HG03432 (cell line): ENCODE results near the gene KRT78.

ENCODE experiments used
- ATAC-seq: cut with Tn5 transposase; IDR thresholded peaks from one replicate; pipeline ENCODE4 v1.9.1; 2021; ENCODE audit warnings: mild to moderate bottlenecking, moderate library complexity; ENCODE audit not compliant: unreplicated experiment

KRT78 gene

DNA sequence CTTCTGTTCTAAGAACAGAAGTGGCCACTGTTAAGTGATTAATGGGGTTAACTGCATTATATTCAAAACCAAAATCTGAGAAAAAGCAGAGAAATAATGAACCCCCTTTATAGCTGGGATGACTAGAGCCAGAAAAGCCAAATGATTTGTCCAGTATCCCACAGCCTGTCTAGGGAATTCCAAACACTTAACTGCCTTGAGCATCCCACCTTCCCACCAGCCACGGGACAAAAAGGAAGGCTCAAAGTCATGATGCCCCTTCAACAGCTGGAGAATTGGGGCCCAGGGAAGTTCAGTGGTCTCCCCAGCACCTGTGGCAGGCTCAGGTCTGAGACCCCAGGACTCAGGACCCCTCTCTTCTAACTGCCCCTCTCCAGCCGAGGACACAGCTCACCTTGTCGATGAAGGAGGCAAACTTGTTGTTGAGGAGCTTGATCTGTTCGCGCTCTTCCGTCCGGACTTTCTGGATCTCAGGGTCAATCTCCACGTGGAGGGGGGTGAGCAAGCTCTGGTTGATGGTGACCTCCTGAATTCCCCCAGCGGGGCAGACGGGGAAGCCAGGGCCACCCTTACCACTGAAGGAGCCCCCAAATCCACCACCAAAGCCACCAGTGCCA is 35.5 kb downstream of the KRT78 start:
- ATAC-seq: no peak

GRCh38 chr12:52812749-52813148 is 36.0 kb downstream of the KRT78 start:
- ATAC-seq: no peak

- ATAC-seq: no peak
These were observed 36.8 kb downstream of the KRT78 start for GRCh38 chr12:52812073-52812400.

- no peak for ATAC-seq
These were observed 37.4 kb downstream of the KRT78 start for GRCh38 chr12:52811191-52812072.

DNA sequence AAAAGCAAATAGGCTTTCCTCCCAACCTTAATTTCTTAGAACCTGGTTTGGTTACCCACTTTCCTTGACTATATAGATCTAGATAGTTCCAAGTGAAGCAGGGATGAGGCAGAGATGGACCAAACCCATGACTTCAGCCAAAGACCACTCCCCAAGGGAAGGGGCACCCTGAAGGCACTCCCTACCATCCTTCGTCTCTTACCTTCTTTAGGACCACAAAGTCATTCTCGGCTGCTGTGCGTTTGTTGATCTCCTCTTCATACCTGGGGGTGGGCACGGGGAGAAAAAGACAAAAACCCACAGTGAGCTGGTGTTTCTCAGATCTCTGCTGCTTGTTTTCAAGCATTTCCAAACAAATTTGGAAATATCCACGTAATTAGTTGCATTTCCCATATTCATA is 38.2 kb downstream of the KRT78 start:
- no peak for ATAC-seq

DNA sequence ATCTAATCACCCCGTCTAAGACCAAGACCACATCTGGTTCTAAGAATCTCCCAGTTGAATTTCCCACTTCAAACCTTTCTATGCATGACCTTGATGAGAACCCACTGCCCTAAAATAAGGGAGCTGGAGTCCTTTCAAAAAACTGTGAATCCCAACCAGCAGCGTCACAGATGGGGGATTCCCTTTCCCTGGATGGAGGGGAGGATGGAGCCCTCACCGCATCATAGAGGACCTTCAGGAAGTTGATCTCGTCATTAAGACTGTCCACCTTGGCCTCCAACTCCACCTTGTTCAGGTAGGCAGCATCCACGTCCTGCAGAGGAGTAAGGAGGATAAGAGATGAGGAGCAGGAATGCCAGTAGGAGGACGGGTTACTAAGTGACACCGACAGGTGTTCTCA is 39.6 kb downstream of the KRT78 start:
- ATAC-seq: no peak

DNA sequence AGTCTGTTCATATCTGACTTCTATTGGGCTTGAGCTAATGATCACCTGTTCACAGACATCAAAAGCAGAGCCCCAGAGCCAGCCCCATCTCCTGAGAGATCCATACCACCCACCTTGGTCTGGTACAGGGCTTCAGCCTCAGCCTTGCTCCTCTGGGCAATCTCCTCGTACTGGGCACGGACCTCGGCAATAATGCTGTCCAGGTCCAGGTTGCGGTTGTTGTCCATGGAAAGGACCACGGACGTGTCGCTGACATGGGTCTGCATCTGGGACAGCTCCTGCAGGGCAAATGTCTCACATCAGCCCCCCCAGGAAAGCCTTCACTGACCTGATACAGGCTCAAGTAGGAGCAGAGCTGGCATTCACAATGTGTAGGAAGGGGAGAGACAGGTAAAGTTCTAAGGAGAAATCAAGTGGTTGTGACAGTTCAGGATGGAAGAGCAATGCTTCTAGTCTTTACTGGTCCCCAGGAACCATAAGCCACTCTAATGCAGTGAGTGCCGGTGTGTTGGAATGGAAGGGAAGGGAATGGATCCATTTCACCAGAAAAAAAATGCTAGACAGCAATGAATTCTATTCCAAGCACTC is 40.1 kb downstream of the KRT78 start:
- ATAC-seq: no peak

DNA sequence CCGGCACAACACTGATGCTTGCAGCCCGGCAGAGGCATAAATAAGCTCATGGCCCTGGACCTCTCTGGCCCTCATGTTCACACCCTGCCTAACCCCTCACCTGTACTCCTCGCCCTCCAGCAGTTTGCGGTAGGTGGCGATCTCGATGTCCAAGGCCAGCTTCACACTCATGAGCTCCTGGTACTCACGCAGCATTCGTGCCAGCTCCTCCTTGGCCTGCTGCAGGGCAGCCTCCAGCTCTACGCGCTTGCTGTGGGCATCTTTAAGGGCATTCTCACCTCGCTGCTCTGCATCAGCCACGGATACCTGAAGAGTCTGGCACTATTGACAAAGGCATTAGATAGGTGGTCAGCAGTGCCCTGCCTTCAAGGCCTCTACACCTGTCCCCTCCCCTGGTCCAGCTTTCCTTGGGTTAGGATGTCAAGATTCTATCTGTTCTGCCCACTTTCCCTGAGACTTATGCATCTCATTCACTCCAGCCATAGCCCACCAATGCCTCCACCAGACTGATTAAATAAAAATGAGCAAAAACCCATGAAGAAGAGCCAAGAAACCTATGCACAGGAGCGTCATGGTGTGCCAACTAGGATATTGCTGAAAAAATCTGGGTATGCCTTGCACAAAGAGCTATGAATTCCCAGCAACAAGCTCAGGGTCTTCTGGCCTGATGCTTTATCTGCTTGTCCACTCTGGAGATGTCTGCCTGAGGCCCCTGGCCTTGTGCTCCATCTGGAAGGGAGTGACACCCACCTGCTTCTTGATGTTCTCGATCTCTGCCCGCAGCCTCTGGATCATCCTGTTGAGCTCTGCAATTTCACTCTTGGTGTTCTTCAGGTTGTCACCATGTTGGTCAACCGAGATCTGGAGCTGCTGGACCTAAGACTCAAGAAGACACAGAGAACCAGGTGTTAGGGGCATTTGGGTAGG is 41.0 kb downstream of the KRT78 start:
- no peak for ATAC-seq

DNA sequence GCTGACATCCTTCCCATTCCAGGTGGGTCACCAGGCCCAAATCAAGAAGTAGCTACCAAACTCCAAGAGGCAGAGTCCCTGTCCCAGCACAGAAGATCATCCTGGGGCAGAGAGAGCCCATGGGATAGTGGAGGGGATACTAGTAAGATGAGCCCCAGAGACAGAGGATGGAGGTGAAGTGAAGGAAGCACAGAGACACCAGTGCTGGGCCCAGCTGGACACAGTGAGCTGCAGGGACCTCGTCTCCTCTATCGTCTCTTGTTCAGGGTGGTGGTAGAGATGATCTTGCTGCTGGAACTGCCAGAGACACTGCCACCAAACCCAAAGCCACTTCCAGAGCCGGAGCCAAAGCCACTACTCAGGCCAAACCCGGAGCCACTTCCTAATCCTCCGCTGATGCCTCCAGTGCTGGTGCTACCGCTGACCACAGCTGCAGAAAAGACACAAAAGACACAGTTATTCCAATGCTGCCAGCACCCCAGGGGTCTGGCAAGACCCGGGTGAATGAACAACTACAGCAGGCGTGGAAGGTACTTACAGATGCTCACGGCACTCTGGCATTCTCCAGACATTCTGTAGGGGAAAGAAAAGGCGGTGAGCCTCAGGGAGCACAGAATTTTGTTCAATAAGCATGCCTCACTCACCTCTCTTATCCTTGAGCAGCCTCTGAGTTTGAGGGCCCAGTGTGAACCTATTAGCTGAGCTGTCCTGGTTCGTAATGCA is 41.8 kb downstream of the KRT78 start:
- ATAC-seq: no peak

- ATAC-seq: no peak
These were observed 42.5 kb downstream of the KRT78 start for GRCh38 chr12:52806169-52806811.

- ATAC-seq: no peak
These were observed 43.1 kb downstream of the KRT78 start for GRCh38 chr12:52805739-52806138.

- ATAC-seq: no peak
These were observed 43.8 kb downstream of the KRT78 start for GRCh38 chr12:52805000-52805399.

DNA sequence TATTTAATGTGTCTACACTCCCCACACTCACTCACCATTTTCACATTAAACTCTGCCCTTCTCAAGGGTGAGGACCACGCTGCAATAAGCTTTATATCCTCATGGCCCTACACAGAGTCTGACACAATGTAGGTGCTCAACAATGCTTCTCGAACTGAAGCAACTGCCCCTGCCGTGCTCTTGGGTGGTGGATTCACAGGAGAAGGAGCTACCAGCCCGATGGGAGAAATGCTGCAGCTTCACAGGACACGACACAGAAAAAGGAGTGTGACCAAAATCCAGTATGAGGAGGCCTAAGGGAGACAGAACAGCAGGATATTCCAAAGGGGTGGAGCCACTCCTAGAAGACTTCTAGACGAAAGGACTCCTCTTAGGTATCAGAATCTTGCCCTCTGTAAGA is 46.4 kb downstream of the KRT78 start:
- ATAC-seq: no peak

DNA sequence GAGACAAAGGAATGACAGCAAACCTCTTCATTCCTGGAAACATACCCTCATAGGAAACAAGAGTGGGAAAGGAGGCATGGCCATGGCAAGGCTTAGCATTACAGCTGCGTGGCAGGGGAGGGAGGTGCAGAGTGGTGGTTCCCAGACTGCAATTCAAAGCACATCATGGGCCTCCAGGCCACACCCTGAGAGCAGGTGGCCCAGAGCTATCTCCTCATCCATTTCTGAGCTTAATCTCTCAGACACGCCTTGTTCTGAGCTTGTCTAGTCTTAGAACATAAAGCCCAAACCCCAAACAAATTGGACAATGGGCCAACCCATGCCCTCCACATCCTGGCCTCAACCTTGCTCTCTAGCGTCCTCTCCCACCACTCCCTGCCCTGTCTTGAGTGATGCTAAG is 47.0 kb downstream of the KRT78 start:
- ATAC-seq: no peak

DNA sequence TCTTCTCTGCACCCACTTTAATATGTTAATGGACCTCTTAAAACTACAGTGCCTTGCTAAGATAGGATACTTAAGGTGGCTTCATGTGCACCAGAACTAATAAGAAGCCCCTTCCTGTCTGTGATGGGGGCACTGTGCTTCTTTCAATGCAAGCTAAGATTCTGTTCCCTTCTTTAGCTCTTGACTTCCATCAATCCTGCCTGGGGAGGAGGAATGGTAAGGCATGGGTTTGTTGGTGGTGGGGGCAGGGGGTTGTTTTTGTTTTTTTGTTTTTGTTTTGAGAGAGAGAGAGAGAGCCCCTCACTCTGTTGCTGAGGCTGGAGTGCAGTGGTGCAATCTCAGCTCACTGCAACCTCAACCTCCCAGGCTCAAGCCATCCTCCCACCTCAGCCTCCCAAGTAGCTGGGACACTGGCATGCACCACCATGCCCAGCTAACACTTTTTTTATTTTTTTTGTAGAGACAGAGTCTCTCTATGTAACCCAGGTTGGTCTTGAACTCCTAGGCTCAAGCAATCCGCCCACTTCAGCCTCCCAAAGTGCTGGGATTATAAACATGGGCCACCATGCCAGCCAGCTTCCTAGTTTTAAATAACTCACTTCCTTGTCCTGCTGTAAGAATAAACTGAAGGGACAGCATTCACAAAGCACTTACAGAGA is 48.4 kb downstream of the KRT78 start:
- no peak for ATAC-seq

DNA sequence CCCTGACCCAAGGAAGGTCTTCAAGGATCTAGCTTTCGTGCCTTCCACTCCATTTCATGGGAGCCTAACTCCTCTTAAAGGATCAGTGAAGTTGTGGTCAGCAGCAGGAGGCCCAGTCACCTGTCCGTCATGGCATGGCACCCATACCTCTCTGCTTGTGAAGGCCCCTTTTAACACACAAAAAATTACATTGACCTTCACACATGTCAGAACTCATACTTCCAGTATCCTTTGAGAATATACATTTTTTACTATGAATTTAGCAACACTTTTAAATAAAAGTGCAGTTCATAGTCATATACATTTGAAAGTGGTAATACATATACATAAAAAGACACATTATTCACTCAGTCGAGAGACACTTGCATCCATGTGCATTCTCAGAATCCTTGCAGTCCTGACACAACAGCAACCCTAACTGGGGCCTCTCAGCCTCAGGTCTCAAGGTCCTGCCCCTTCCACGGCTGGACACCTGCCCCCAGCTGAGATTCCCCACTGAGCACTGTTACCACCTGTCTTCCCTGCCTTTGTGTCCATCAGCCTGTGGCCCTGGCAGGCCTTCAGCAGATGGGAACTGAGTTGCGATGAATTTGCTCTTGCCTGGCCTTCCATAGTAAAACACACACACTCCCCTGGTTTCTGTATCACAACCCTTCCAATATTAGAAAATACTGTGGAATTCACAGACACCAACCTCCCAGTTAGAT is 49.1 kb downstream of the KRT78 start:
- ATAC-seq: no peak

- no peak for ATAC-seq
These were observed 49.9 kb downstream of the KRT78 start for GRCh38 chr12:52798671-52799504.
